ENCODE measurements around the gene ACTR1A.

Gene ACTR1A

DNA sequence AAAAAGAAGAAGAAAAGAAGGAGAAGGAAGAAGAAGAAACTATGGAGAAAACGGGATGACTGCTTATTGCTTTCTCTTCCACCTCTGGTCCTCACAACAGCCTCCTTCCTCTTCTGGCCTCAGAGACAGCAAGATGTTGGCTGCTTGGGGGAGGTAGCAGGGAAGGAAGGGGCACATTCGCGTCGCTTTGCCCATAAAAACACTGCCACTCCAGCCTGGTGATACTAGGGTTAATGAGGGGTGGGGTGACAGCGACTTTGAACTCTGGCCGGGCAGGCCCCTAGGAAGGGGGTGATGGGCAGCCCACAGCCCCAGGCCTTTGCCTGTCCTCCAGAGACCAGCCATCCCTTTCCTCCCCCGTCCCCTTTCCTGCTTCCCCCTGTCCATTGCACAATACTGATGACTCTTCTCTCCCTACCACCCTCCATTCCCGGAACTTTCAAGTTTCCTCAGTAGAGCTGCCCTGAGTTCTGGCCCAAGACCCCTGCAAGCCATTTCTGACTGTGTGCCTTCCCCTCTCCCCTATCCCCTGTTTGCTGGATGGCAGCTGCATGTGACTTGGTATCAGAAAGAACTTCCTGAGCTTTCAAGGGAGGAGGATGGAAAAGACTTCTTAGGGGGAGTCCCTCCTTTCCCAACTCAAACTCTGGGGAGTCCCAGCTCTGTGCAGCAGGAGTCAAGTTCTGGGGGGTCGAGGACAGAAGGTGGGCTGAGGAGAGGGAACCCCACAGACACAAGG is 67.9 kb downstream of the ACTR1A start:
- Histone ChIP-seq H3K36me3 (ENCODE audit: insufficient read depth, low read length) (no peaks in the 10 kb centered on the region), H3K9me3 (ENCODE audit: insufficient read depth, low read depth, low read length) (no peaks in the 10 kb centered on the region), H3K4me3 (ENCODE audit: low read length) (peak overlapping the region; percentile 37; the same call in 1 of the 2 replicates), H3K27ac (ENCODE audit: low read depth, low read length) (no peak overlapping the region), H3K27me3 (ENCODE audit: insufficient read depth, low read length) (peaks cover 39% of the 10 kb centered on the region), H3K9ac (ENCODE audit: low read depth, low read length) (no peak overlapping the region), H3K4me1 (ENCODE audit: insufficient read depth, low read length) (peaks cover 10% of the 10 kb centered on the region; the same call in 1 of the 2 replicates)
- 16% methylated on average over 6 of the region's 9 CpGs for WGBS

DNA sequence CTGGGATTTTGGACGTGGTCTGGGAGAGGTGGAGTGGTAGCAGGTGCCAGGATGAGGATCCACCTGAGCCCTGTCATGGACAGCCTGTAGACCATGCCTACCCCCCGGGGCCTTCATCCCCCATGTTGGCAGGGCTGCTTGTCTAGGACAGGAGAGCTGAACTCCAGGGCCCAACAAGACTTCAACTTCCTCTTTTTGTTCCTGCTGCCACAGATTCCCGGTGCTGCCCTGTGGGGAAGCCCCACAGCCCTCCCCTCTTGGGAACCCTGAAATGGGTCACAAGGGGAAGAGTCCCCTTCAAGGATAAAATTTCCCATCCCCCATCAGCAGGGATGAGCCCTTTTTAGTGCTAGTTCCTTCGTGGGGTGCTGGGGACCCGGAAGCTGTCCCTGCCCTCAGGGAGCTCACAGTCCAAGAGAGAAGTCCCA is 68.9 kb downstream of the ACTR1A start:
- WGBS = 64% methylated on average over 5 of the region's 5 CpGs
- H3K27me3 ChIP-seq (ENCODE audit: insufficient read depth, low read length) = peaks cover 39% of the 10 kb centered on the region
- no peak overlapping the region for H3K9ac ChIP-seq (ENCODE audit: low read depth, low read length)
- H3K4me3 ChIP-seq (ENCODE audit: low read length) = no peak overlapping the region
- no peaks in the 10 kb centered on the region for H3K36me3 ChIP-seq (ENCODE audit: insufficient read depth, low read length)
- H3K9me3 ChIP-seq (ENCODE audit: insufficient read depth, low read depth, low read length) = no peaks in the 10 kb centered on the region
- H3K4me1 ChIP-seq (ENCODE audit: insufficient read depth, low read length) = peaks cover 10% of the 10 kb centered on the region; the same call in 1 of the 2 replicates
- H3K27ac ChIP-seq (ENCODE audit: low read depth, low read length) = no peak overlapping the region

DNA sequence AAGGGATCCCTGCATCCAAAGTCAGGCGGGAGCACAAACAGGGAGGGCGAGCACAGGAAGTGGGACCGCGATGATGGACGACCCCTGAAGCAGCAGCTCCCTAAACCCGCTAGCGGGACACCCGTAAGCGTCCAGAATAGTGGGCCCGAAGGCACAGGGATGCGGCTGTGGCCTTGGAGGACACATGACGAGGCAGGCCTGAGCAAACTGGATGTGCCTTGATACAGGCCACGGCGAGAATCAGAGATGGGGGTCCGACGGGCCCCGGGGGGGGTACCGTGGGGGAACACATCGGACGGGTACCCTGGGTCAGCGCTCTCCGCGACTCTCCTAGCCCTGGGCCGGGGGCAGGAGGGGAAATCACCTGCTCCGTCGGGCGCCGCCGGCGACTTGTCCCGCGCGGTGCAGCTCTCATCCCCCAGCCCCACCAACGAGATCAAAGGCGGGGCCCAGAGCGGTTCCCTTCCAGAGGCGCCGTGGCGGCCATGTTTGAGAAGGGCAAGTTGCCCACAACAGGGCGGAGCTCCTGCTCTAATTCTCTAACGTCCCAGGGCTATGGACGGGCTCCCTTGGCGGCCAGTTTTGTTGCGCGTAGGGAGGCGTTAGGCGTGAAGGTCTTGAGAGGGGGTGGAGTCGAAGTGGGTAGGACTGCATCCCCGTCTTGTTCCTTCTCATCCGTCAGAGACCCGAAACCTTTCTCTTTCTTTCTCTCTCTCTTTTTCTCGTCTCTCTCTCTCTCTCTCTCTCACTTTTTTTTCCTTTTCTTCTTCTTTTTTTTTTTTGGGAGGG is 70.2 kb downstream of the ACTR1A start, which contains the start of gene CUEDC2:
CUEDC2 (minus strand) TSS at position 413 of the 789 bp plus-strand sequence. CDS start 7,386 bp downstream, outside the sequence.
- WGBS = 1% methylated on average over 47 of the region's 52 CpGs

DNA sequence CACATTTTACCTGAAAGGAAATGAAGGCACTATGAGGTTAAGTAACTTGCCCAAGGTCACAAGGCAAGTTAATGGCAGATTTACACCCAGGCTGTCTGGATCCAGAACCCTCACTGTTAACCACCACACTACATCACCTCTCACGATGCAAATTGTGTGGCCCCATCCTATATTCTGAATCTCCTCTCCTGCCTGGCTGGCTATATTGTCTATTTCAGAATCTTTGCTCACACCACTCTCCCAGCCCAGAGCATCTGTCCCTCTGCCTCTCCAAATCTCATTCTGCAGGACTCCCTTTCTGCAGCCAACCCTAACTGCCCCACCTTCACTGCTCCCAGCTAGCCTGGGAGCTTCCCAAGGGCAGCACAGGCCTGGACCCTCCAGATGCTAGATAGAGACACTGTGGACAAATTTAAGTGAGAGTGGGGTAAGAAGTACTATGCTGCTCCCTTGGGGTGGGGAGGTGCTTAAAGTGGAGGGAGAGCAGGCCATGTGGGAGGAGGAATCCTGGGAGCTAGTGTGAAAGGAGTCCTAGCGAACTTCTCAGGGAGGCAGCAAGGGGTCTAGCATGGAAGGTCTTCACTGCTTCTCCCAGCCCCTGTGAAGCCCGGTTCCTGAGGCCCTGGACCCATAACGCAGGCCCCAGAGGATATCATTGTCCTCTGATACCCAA is 70.9 kb downstream of the ACTR1A start:
- H3K9me3 ChIP-seq (ENCODE audit: insufficient read depth, low read depth, low read length) = no peaks in the 10 kb centered on the region
- peaks cover 36% of the 10 kb centered on the region for H3K27me3 ChIP-seq (ENCODE audit: insufficient read depth, low read length)
- WGBS = 34% methylated on average over 4 of the region's 4 CpGs
- H3K4me3 ChIP-seq (ENCODE audit: low read length) = peak overlapping the region; percentile 86
- peak overlapping the region; percentile 73 for H3K27ac ChIP-seq (ENCODE audit: low read depth, low read length)
- H3K36me3 ChIP-seq (ENCODE audit: insufficient read depth, low read length) = no peaks in the 10 kb centered on the region
- peaks cover 10% of the 10 kb centered on the region; the same call in 1 of the 2 replicates for H3K4me1 ChIP-seq (ENCODE audit: insufficient read depth, low read length)
- H3K9ac ChIP-seq (ENCODE audit: low read depth, low read length) = peak overlapping the region; percentile 80

More for the DNA sequence above, 70.2 kb downstream of the ACTR1A start, which contains the start of gene CUEDC2:
- Histone ChIP-seq H3K4me1 (ENCODE audit: insufficient read depth, low read length) (peaks cover 10% of the 10 kb centered on the region; the same call in 1 of the 2 replicates), H3K27me3 (ENCODE audit: insufficient read depth, low read length) (peaks cover 39% of the 10 kb centered on the region), H3K4me3 (ENCODE audit: low read length) (peak within 1 kb of the TSS; percentile 86), H3K9me3 (ENCODE audit: insufficient read depth, low read depth, low read length) (no peaks in the 10 kb centered on the region), H3K27ac (ENCODE audit: low read depth, low read length) (peak within 1 kb of the TSS; percentile 73), H3K9ac (ENCODE audit: low read depth, low read length) (peak within 1 kb of the TSS; percentile 80), H3K36me3 (ENCODE audit: insufficient read depth, low read length) (no peaks in the 10 kb centered on the region)

DNA sequence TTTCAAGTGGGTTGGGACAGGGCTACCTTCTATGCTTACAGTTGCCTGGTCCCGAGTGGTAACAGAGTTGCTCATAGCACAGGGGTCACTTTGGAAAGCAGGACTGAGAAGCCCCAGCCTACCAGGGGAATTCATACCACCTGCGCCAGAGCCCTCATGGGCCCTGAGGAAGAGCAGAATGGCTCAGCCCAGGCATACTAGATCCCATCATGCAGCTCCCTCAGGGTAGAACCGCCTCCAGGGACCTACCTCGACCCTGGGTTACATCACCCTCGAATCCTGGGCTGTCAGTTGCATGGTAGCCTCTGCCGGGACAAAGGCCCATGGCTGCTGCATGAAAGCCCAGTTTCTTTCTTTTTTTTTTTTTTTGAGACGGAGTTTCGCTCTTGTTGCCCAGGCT is 73.0 kb downstream of the ACTR1A start:
- WGBS = 86% methylated on average over 8 of the region's 8 CpGs
- Histone ChIP-seq H3K9ac (ENCODE audit: low read depth, low read length) (no peak overlapping the region), H3K27me3 (ENCODE audit: insufficient read depth, low read length) (peaks cover 16% of the 10 kb centered on the region), H3K4me3 (ENCODE audit: low read length) (no peak overlapping the region), H3K36me3 (ENCODE audit: insufficient read depth, low read length) (peaks cover 2% of the 10 kb centered on the region; the same call in 1 of the 2 replicates), H3K27ac (ENCODE audit: low read depth, low read length) (no peak overlapping the region), H3K9me3 (ENCODE audit: insufficient read depth, low read depth, low read length) (no peaks in the 10 kb centered on the region), H3K4me1 (ENCODE audit: insufficient read depth, low read length) (peaks cover 4% of the 10 kb centered on the region; the same call in 1 of the 2 replicates)
